GM19240 (cell line): ENCODE data around the gene MOCS1.

Experiments
- DNase-seq: peaks from one replicate; pipeline ENCODE4 v3.0.0; 2011; ENCODE audit warnings: low spot score; ENCODE audit not compliant: insufficient read length

Gene MOCS1

GRCh38 chr6:39904946-39905639 lies 29.2 kb downstream of the MOCS1 start:
- DNase-seq, result no peak

- DNase-seq, result no peak
Observed at GRCh38 chr6:39903656-39904055, 30.6 kb downstream of the MOCS1 start.

- DNase-seq, result no peak
Observed at GRCh38 chr6:39902786-39903465, 31.3 kb downstream of the MOCS1 start.

- DNase-seq, result no peak
Observed at GRCh38 chr6:39902136-39902535, 32.1 kb downstream of the MOCS1 start.

GRCh38 chr6:39901670-39902069 lies 32.6 kb downstream of the MOCS1 start:
- DNase-seq, result no peak

GRCh38 chr6:39901116-39901655 lies 33.1 kb downstream of the MOCS1 start:
- DNase-seq, result no peak

GRCh38 chr6:39899554-39900295 lies 34.5 kb downstream of the MOCS1 start:
- DNase-seq, result no peak

GRCh38 chr6:39898625-39899024 lies 35.6 kb downstream of the MOCS1 start:
- no peak for DNase-seq

- DNase-seq, result no peak
Observed at GRCh38 chr6:39897698-39898097, 36.6 kb downstream of the MOCS1 start.

GRCh38 chr6:39896701-39897100 lies 37.6 kb downstream of the MOCS1 start:
- DNase-seq, result no peak

GRCh38 chr6:39893286-39893685 lies 41.0 kb downstream of the MOCS1 start:
- DNase-seq, result no peak

- DNase-seq, result peak; percentile 66
Observed at GRCh38 chr6:39892490-39893129, 41.7 kb downstream of the MOCS1 start.

GRCh38 chr6:39891976-39892375 lies 42.3 kb downstream of the MOCS1 start:
- no peak for DNase-seq

GRCh38 chr6:39891353-39891752 lies 42.9 kb downstream of the MOCS1 start:
- no peak for DNase-seq

GRCh38 chr6:39889229-39889628 lies 45.0 kb downstream of the MOCS1 start:
- DNase-seq, result no peak

GRCh38 chr6:39887692-39888450 lies 46.4 kb downstream of the MOCS1 start:
- no peak for DNase-seq

- DNase-seq, result no peak
Observed at GRCh38 chr6:39886871-39887270, 47.4 kb downstream of the MOCS1 start.

- DNase-seq, result no peak
Observed at GRCh38 chr6:39885691-39886090, 48.6 kb downstream of the MOCS1 start.

GRCh38 chr6:39884696-39885095 lies 49.6 kb downstream of the MOCS1 start:
- DNase-seq, result no peak

GRCh38 chr6:39882531-39882899 lies 51.7 kb downstream of the MOCS1 start:
- DNase-seq, result no peak
